H1 (cell line): Measurements from ENCODE around the gene CHD3. TPM values are rescaled to one million over a fixed set of nuclear protein-coding genes. Genes with fewer than 3 reads are reported as not detected.

ENCODE experiments used
- CTCF ChIA-PET: fragments of 300-600 bp; sonication (Branson Sonifier 250); formaldehyde crosslinking; loops from one replicate; lab custom pipeline; 2021; ENCODE audit not compliant: partially characterized antibody; lab: Charles Lee
- POLR2A ChIA-PET: fragments of 300-600 bp; sonication (Branson Sonifier 250); formaldehyde crosslinking; loops from one replicate; lab custom pipeline; 2021; ENCODE audit warnings: inconsistent platforms; ENCODE audit not compliant: partially characterized antibody; lab: Charles Lee
- DNase-seq, 2 experiments: peaks; one replicate each; pipeline versions ENCODE4 v3.0.0 to v3.0.0-alpha.2; 2010 to 2022; ENCODE audit warnings: low spot score in 2 of 2, low read depth in 1 of 2, mixed read lengths in 1 of 2
- FAIRE-seq: peaks from 2 replicates; lab custom pipeline; 2011; peaks lifted over from hg19 to GRCh38; lab: Jason Lieb, UNC
- H2AFZ ChIP-seq: 2 replicates; pipeline ENCODE4 v1.8.1; 2012; ENCODE audit warnings: low read length, inconsistent platforms
- H2AK5ac ChIP-seq: 2 replicates; pipeline ENCODE4 v1.6.1; 2013; ENCODE audit warnings: low read depth, low read length
- H2BK120ac ChIP-seq: replicated peaks from 2 replicates; pipeline ENCODE3; 2013; ENCODE audit warnings: low read depth, low read length, inconsistent platforms
- H2BK12ac ChIP-seq: 2 replicates; pipeline ENCODE4 v1.6.1; 2013; ENCODE audit warnings: low read depth, low read length
- H2BK15ac ChIP-seq: 2 replicates; pipeline ENCODE4 v1.6.1; 2013; ENCODE audit warnings: low read length
- H2BK20ac ChIP-seq: 2 replicates; pipeline ENCODE4 v1.6.1; 2013; ENCODE audit warnings: low read length
- H2BK5ac ChIP-seq: 2 replicates; pipeline ENCODE4 v1.6.1; 2013; ENCODE audit warnings: low read depth, low read length
- H3K14ac ChIP-seq: 2 replicates; pipeline ENCODE4 v1.6.1; 2013; ENCODE audit warnings: inconsistent platforms; ENCODE audit not compliant: insufficient read length
- H3K18ac ChIP-seq: 2 replicates; pipeline ENCODE4 v1.6.1; 2013; ENCODE audit warnings: low read length; ENCODE audit errors: extremely low read depth
- H3K23ac ChIP-seq: 2 replicates; pipeline ENCODE4 v1.6.1; 2013; ENCODE audit warnings: inconsistent platforms; ENCODE audit not compliant: insufficient read length
- H3K23me2 ChIP-seq: 2 replicates; pipeline ENCODE4 v1.6.1; 2013; ENCODE audit warnings: low read depth, low read length
- H3K27ac ChIP-seq: 2 replicates; pipeline ENCODE4 v1.6.1; 2011; ENCODE audit warnings: low read depth, low read length, inconsistent platforms
- H3K27me3 ChIP-seq, 4 experiments: replicated peaks in 1 of 4; 1 replicate in 1 of 4; 2 replicates in 3 of 4; pipeline versions ENCODE4 v1.6.1 to v1.8.1; 2011 to 2013; ENCODE audit warnings: low read length in 3 of 4, mild to moderate bottlenecking in 3 of 4, inconsistent platforms in 2 of 4, mixed read lengths in 2 of 4, moderate library complexity in 1 of 4; ENCODE audit not compliant: control insufficient read depth in 3 of 4, insufficient read depth in 3 of 4; ENCODE audit errors: extremely low read depth in 1 of 4
- H3K36me3 ChIP-seq, 4 experiments: 2 replicates each; pipeline versions ENCODE4 v1.6.1 to v1.8.1; 2011 to 2013; ENCODE audit warnings: mild to moderate bottlenecking in 4 of 4, low read length in 3 of 4, moderate library complexity in 2 of 4, control low read depth in 1 of 4, inconsistent platforms in 1 of 4; ENCODE audit not compliant: insufficient read depth in 4 of 4, control insufficient read depth in 2 of 4
- H3K4ac ChIP-seq: replicated peaks from 2 replicates; pipeline ENCODE3; 2013; ENCODE audit warnings: low read length, low read depth, mixed read lengths, inconsistent platforms; ENCODE audit not compliant: insufficient read length
- H3K4me1 ChIP-seq, 4 experiments: replicated peaks in 1 of 4; 1 replicate in 1 of 4; 2 replicates in 3 of 4; pipeline versions ENCODE4 v1.6.1 to v1.8.1; 2011 to 2013; ENCODE audit warnings: low read length in 3 of 4, inconsistent platforms in 2 of 4, mixed read lengths in 1 of 4; ENCODE audit not compliant: insufficient read depth in 4 of 4, control insufficient read depth in 3 of 4
- H3K4me2 ChIP-seq, 2 experiments: 2 replicates each; pipeline versions ENCODE4 v1.6.1 to v1.8.1; 2011 to 2013; ENCODE audit warnings: low read depth in 2 of 2, low read length in 2 of 2, control low read depth in 1 of 2, inconsistent platforms in 1 of 2, mild to moderate bottlenecking in 1 of 2; ENCODE audit not compliant: insufficient read depth in 1 of 2
- H3K4me3 ChIP-seq, 4 experiments: fragments of 200-600, 300-600 bp in 1 of 4; sonication (generic), shearing (Covaris generic), sonication (Bioruptor Twin) in 1 of 4; 2 replicates each; pipeline versions ENCODE4 v1.5.1 to v1.8.1; 2011 to 2016; ENCODE audit warnings: low read length in 4 of 4, low read depth in 3 of 4, control low read depth in 2 of 4, inconsistent platforms in 2 of 4, mild to moderate bottlenecking in 2 of 4, mixed read lengths in 1 of 4, moderate library complexity in 1 of 4; ENCODE audit not compliant: insufficient read depth in 2 of 4; ENCODE audit errors: extremely low read depth in 1 of 4
- H3K56ac ChIP-seq: replicated peaks from 2 replicates; pipeline ENCODE3; 2013; ENCODE audit warnings: low read depth, mild to moderate bottlenecking, mixed read lengths, low read length, inconsistent platforms; ENCODE audit not compliant: insufficient read length
- H3K79me1 ChIP-seq: 2 replicates; pipeline ENCODE4 v1.6.1; 2013; ENCODE audit warnings: low read depth, low read length, control low read depth
- H3K79me2 ChIP-seq, 2 experiments: 2 replicates each; pipeline versions ENCODE4 v1.6.1 to v1.8.1; 2012 to 2013; ENCODE audit warnings: low read length in 2 of 2, mild to moderate bottlenecking in 2 of 2, inconsistent platforms in 1 of 2; ENCODE audit not compliant: insufficient read depth in 2 of 2, control insufficient read depth in 1 of 2
- H3K9ac ChIP-seq, 4 experiments: replicated peaks in 1 of 4; 1 replicate in 1 of 4; 2 replicates in 3 of 4; pipeline versions ENCODE4 v1.6.1 to v1.8.1; 2011 to 2013; ENCODE audit warnings: low read depth in 3 of 4, low read length in 3 of 4, control low read depth in 2 of 4, mild to moderate bottlenecking in 2 of 4, moderate library complexity in 2 of 4, inconsistent platforms in 1 of 4; ENCODE audit errors: extremely low read depth in 1 of 4
- H3K9me3 ChIP-seq, 2 experiments: 2 replicates each; pipeline versions ENCODE4 v1.6.1 to v1.8.1; 2012 to 2013; ENCODE audit warnings: mild to moderate bottlenecking in 2 of 2, moderate library complexity in 2 of 2, control low read depth in 1 of 2, inconsistent platforms in 1 of 2, low read depth in 1 of 2, low read length in 1 of 2, mixed read lengths in 1 of 2; ENCODE audit not compliant: insufficient read depth in 2 of 2
- H4K20me1 ChIP-seq, 2 experiments: replicated peaks in 1 of 2; 2 replicates each; pipeline versions ENCODE3 to v1.8.1; 2011 to 2013; ENCODE audit warnings: inconsistent platforms in 2 of 2, low read length in 2 of 2, mild to moderate bottlenecking in 1 of 2; ENCODE audit not compliant: insufficient read depth in 2 of 2, control insufficient read depth in 1 of 2
- H4K5ac ChIP-seq: 2 replicates; pipeline ENCODE4 v1.6.1; 2013; ENCODE audit warnings: low read length, low read depth, mixed read lengths, inconsistent platforms; ENCODE audit not compliant: insufficient read length
- H4K8ac ChIP-seq: 2 replicates; pipeline ENCODE4 v1.8.0; 2013; ENCODE audit warnings: mild to moderate bottlenecking, moderate library complexity, low read length, inconsistent platforms; ENCODE audit not compliant: insufficient read depth; ENCODE audit errors: extremely low read depth
- H4K91ac ChIP-seq: replicated peaks from 2 replicates; pipeline ENCODE3; 2013; ENCODE audit warnings: low read length, mixed read lengths, inconsistent platforms; ENCODE audit not compliant: insufficient read length
- ATF2 ChIP-seq: IDR thresholded peaks from 2 replicates; pipeline ENCODE4 v1.6.1; 2012; ENCODE audit warnings: low read length, inconsistent platforms
- BCL11A ChIP-seq, 2 experiments: IDR thresholded peaks; one replicate each; pipeline ENCODE4 v1.6.1; 2011; ENCODE audit warnings: low read depth in 2 of 2, low read length in 2 of 2, mild to moderate bottlenecking in 2 of 2
- EGR1 ChIP-seq: IDR thresholded peaks from 2 replicates; pipeline ENCODE4 v1.6.1; 2011; ENCODE audit warnings: low read depth, low read length, borderline replicate concordance
- EP300 ChIP-seq, 2 experiments: IDR thresholded peaks; 1 replicate in 1 of 2; 2 replicates in 1 of 2; pipeline ENCODE4 v1.6.1; 2011 to 2012; ENCODE audit warnings: low read depth in 2 of 2, low read length in 2 of 2, mild to moderate bottlenecking in 2 of 2, borderline replicate concordance in 1 of 2, inconsistent platforms in 1 of 2, moderate library complexity in 1 of 2
- GTF2F1 ChIP-seq: IDR thresholded peaks from 2 replicates; pipeline ENCODE4 v1.6.1; 2012; ENCODE audit warnings: low read depth, low read length, improper control_type of control experiment, borderline replicate concordance
- KDM1A ChIP-seq: fragments of 200-600, 300-600 bp; sonication (generic); IDR thresholded peaks from 2 replicates; pipeline ENCODE4 v1.7.1; 2016; ENCODE audit warnings: mild to moderate bottlenecking, low read length, borderline replicate concordance
- PHF8 ChIP-seq: fragments of 200-600 bp; sonication (generic); conservative IDR thresholded peaks from 2 replicates; pipeline ENCODE4 v1.7.1; 2012; ENCODE audit warnings: low read depth, mild to moderate bottlenecking, inconsistent platforms, low read length, moderate library complexity
- RBBP5 ChIP-seq: IDR thresholded peaks from 2 replicates; pipeline ENCODE4 v1.7.1; 2012; ENCODE audit warnings: low read depth, mild to moderate bottlenecking, inconsistent platforms, low read length, moderate library complexity, borderline replicate concordance
- USF2 ChIP-seq: IDR thresholded peaks from 2 replicates; pipeline ENCODE4 v1.6.1; 2011; ENCODE audit warnings: low read length, improper control_type of control experiment
- WGBS, 2 experiments: shearing (Covaris generic) in 1 of 2; methylation state at CpG; one replicate each; pipeline versions ENCODE4 v1.1.6 to v1.1.7; 2013 to 2015; ENCODE audit warnings: low lambda C conversion rate in 2 of 2, mixed read lengths in 2 of 2, inconsistent platforms in 1 of 2, low coverage in 1 of 2, missing lambda C conversion rate in 1 of 2; ENCODE audit not compliant: insufficient replicate concordance in 2 of 2, insufficient coverage in 1 of 2, insufficient read length in 1 of 2; ENCODE audit errors: extremely low coverage in 1 of 2, missing lambda C conversion rate in 1 of 2; 5-methylcytosine and 5-hydroxymethylcytosine counted together
- polyA plus RNA-seq, 7 experiments: library from polyadenylated mRNA; depleted of rRNA in 3 of 7; stranded (reverse) in 5 of 7; unstranded in 2 of 7; fragments of >200 nt in 5 of 7; fragments of 200-250 nt in 2 of 7; gene quantifications; 1 replicate in 5 of 7; 2 replicates in 1 of 7; 4 replicates in 1 of 7; pipeline versions ENCODE4 v1.2.1 to v1.2.3, GENCODE V29; 2011 to 2013; ENCODE audit warnings: missing spikeins in 2 of 7, mixed read lengths in 2 of 7
- total RNA-seq: library from RNA; stranded (reverse); fragmentation: NEBNext Ultra II Directional; extraction: Animal tissue kit (Norgen Biotek cat#: 25700); gene quantifications from 2 replicates; pipeline ENCODE4 v1.2.1, GENCODE V29; 2021

CHD3 gene
- total and polyA plus RNA-seq, 2 of the 8 experiments (the other 6 are each of a cell fraction or from before 2014, with no cell fraction given), result 12.3 to 12.9 TPM

GRCh38 chr17:7841915-7842379 is 46.6 kb upstream of the CHD3 start:
- 0% methylated on average over 42 of the region's 46 CpGs; no CpG with 5 or more reads in 1 of the 2 experiments for WGBS, 2 experiments
- peak overlapping the region; percentile 93 for H3K18ac ChIP-seq
- H2AK5ac ChIP-seq, result no peak overlapping the region
- peak overlapping the region; percentile 91 for H3K56ac ChIP-seq
- FAIRE-seq, result no peak
- no peak overlapping the region for H3K23ac ChIP-seq
- H2BK120ac ChIP-seq, result no peak overlapping the region
- H3K79me2 ChIP-seq, result no peaks in the 10 kb centered on the region
- H3K4ac ChIP-seq, result no peak overlapping the region
- ChIA-PET CTCF (interaction anchor here (1.7 to 2.1 kb wide), 4 partner anchors 9 to 98 kb away, joined by 4 to 7 read pairs (median 6); no protein-coding TSS in a partner anchor), POLR2A (interaction anchor here (0.6 to 4.2 kb wide), 7 partner anchors 10 to 165 kb away, joined by 3 to 20 read pairs (median 5); partner anchors contain the start of genes CYB5D1, KDM6B, NAA38 and TMEM88)
- H3K27me3 ChIP-seq, result peaks cover 18 to 53% (median 49%) of the 10 kb centered on the region in 4 experiments
- no peaks in the 10 kb centered on the region for H3K9me3 ChIP-seq
- no peaks in the 10 kb centered on the region; a peak in 1 of 8 replicates for H3K36me3 ChIP-seq
- no peak overlapping the region for H2AFZ ChIP-seq
- H3K4me2 ChIP-seq, result peak overlapping the region; percentile 96 to 100
- no peak overlapping the region for H2BK20ac ChIP-seq
- H4K5ac ChIP-seq, result peak overlapping the region; percentile 75
- H3K4me1 ChIP-seq, result peaks cover 10 to 34% (median 21%) of the 10 kb centered on the region in 4 experiments
- peak overlapping the region; percentile 70 to 98 (median 86) for H3K4me3 ChIP-seq
- peak in 1 of 2 experiments; percentile 98 for DNase-seq
- peak overlapping the region; percentile 57 to 71 (median 66); a peak in 6 of 7 replicates for H3K9ac ChIP-seq
- peak overlapping the region; percentile 60; the same call in 1 of the 2 replicates for H2BK5ac ChIP-seq
- peak overlapping the region; percentile 37; the same call in 1 of the 2 replicates for H3K27ac ChIP-seq
- H2BK15ac ChIP-seq, result no peak overlapping the region
- peaks cover 37% of the 10 kb centered on the region for H3K23me2 ChIP-seq
- peaks cover 12 to 42% of the 10 kb centered on the region in 2 experiments for H4K20me1 ChIP-seq
- no peak overlapping the region for H4K91ac ChIP-seq
- H4K8ac ChIP-seq, result peak overlapping the region; percentile 77
- no peaks in the 10 kb centered on the region for H3K79me1 ChIP-seq
- H2BK12ac ChIP-seq, result no peak overlapping the region
- no peak overlapping the region for H3K14ac ChIP-seq
- no peak for TF ChIP-seq EP300 (IDR thresholded peaks at IDR 0.05; ENCODE audit: borderline replicate concordance in 1 of 2, low read depth in 2 of 2, low read length in 2 of 2)
- no peak for TF ChIP-seq RBBP5
- TF ChIP-seq KDM1A, result no peak
- 0 out of 2 replicates have a peak, but pooled peaks have one; percentile 22 for TF ChIP-seq USF2
- no peak for TF ChIP-seq BCL11A (IDR thresholded peaks at IDR 0.05; ENCODE audit: low read depth in 2 of 2, low read length in 2 of 2)
- TF ChIP-seq ATF2, result no peak
- TF ChIP-seq GTF2F1, result no peak
- peak; percentile 76; the same call in 1 of the 2 replicates for TF ChIP-seq EGR1
- peak; percentile 47 for TF ChIP-seq PHF8
